SK-N-SH (cell line): ENCODE data around the gene DNAH6. TPM values are rescaled to one million over a fixed set of nuclear protein-coding genes. Genes with fewer than 3 reads are reported as not detected.

Source experiments
- CTCF ChIA-PET: fragments of 300-600, 350-600 bp; formaldehyde crosslinking; extraction: SDS; loops from one replicate; lab custom pipeline; 2021; lab: Yijun Ruan, JAX
- POLR2A ChIA-PET: fragments of 350-600 bp; sonication (Branson Sonifier 250); formaldehyde crosslinking; extraction: SDS; loops from one replicate; lab custom pipeline; 2020; ENCODE audit warnings: antibody characterized with exemption, inconsistent platforms; lab: Yijun Ruan, JAX
- DNase-seq: peaks from one replicate; pipeline ENCODE4 v3.0.0; 2012
- H2AFZ ChIP-seq: fragments of 200-600 bp; sonication (generic); 2 replicates; pipeline ENCODE4 v1.8.1; 2016; ENCODE audit warnings: antibody characterized with exemption, mild to moderate bottlenecking, low read depth
- H3F3A ChIP-seq: fragments of 200-600 bp; sonication (generic); replicated peaks from 2 replicates; pipeline ENCODE3; 2016; ENCODE audit warnings: antibody characterized with exemption, mild to moderate bottlenecking; ENCODE audit not compliant: insufficient read depth
- H3K27ac ChIP-seq, 2 experiments: fragments of 200-500 bp in 1 of 2; fragments of 200-600 bp in 1 of 2; sonication (Bioruptor generic) in 1 of 2; sonication (generic), shearing (Covaris generic) in 1 of 2; 2 replicates each; pipeline versions ENCODE4 v1.5.1 to v1.6.1; 2014 to 2016; ENCODE audit warnings: low read depth in 2 of 2, inconsistent platforms in 1 of 2, low read length in 1 of 2, mild to moderate bottlenecking in 1 of 2, mixed read lengths in 1 of 2
- H3K27me3 ChIP-seq: fragments of 200-600 bp; sonication (generic), shearing (Covaris generic); 2 replicates; pipeline ENCODE4 v1.6.1; 2016; ENCODE audit warnings: mixed run types; ENCODE audit not compliant: insufficient read depth
- H3K36me3 ChIP-seq, 2 experiments: fragments of 200-500 bp in 1 of 2; fragments of 200-600 bp in 1 of 2; sonication (Bioruptor generic) in 1 of 2; sonication (generic) in 1 of 2; replicated peaks in 1 of 2; 2 replicates each; pipeline versions ENCODE3 to v1.5.1; 2014 to 2016; ENCODE audit warnings: low read length in 1 of 2, mild to moderate bottlenecking in 1 of 2; ENCODE audit not compliant: insufficient read depth in 2 of 2, control insufficient read depth in 1 of 2
- H3K4me1 ChIP-seq, 2 experiments: fragments of 200-500 bp in 1 of 2; fragments of 200-600 bp in 1 of 2; sonication (Bioruptor generic) in 1 of 2; sonication (generic), shearing (Covaris generic) in 1 of 2; 2 replicates each; pipeline versions ENCODE4 v1.5.1 to v1.6.1; 2014 to 2016; ENCODE audit warnings: low read depth in 1 of 2, low read length in 1 of 2, mixed run types in 1 of 2; ENCODE audit not compliant: insufficient read depth in 2 of 2, control insufficient read depth in 1 of 2
- H3K4me2 ChIP-seq: fragments of 200-600 bp; sonication (generic), shearing (Covaris generic); 2 replicates; pipeline ENCODE4 v1.6.1; 2017; ENCODE audit warnings: mixed run types
- H3K4me3 ChIP-seq, 2 experiments: fragments of 200-500 bp in 1 of 2; fragments of 200-600 bp in 1 of 2; sonication (Bioruptor generic) in 1 of 2; sonication (generic), shearing (Covaris generic) in 1 of 2; 2 replicates each; pipeline versions ENCODE4 v1.5.1 to v1.8.1; 2014 to 2016; ENCODE audit warnings: low read depth in 2 of 2, inconsistent platforms in 1 of 2, low read length in 1 of 2, mild to moderate bottlenecking in 1 of 2, mixed read lengths in 1 of 2, moderate library complexity in 1 of 2
- H3K79me2 ChIP-seq: fragments of 200-600 bp; sonication (generic); 2 replicates; pipeline ENCODE4 v1.8.1; 2017; ENCODE audit warnings: mild to moderate bottlenecking; ENCODE audit not compliant: insufficient read depth
- H3K9ac ChIP-seq: fragments of 200-600 bp; sonication (generic); 2 replicates; pipeline ENCODE4 v1.6.1; 2017; ENCODE audit warnings: mixed run types
- H3K9me2 ChIP-seq: fragments of 200-600 bp; sonication (generic); 2 replicates; pipeline ENCODE4 v1.6.1; 2017; ENCODE audit warnings: mixed run types
- H3K9me3 ChIP-seq: fragments of 200-600 bp; sonication (generic); 2 replicates; pipeline ENCODE4 v1.6.1; 2017; ENCODE audit warnings: mixed run types, mild to moderate bottlenecking, moderate library complexity
- H4K20me1 ChIP-seq: fragments of 200-600 bp; sonication (generic); 2 replicates; pipeline ENCODE4 v1.6.1; 2017; ENCODE audit warnings: mild to moderate bottlenecking, mixed run types; ENCODE audit not compliant: insufficient read depth
- CHD2 ChIP-seq: fragments of 150-350 bp; IDR thresholded peaks from 2 replicates; pipeline ENCODE4 v1.6.1; 2018; ENCODE audit warnings: low read length; ENCODE audit not compliant: partially characterized antibody
- EP300 ChIP-seq, 2 experiments: IDR thresholded peaks; 2 replicates each; pipeline versions ENCODE4 v1.4.0 to v1.6.1; 2012; ENCODE audit warnings: borderline replicate concordance in 1 of 2, low read depth in 1 of 2, low read length in 1 of 2
- FOXJ3 ChIP-seq: sonication (generic); formaldehyde crosslinking; IDR thresholded peaks from 2 replicates; pipeline ENCODE4 v1.5.1; 2020; ENCODE audit warnings: mild to moderate bottlenecking, missing genetic modification reagents
- FOXM1 ChIP-seq: IDR thresholded peaks from 2 replicates; pipeline ENCODE4 v1.4.0; 2012; ENCODE audit warnings: low read depth, mild to moderate bottlenecking
- GABPA ChIP-seq: IDR thresholded peaks from 2 replicates; pipeline ENCODE4 v1.4.0; 2012; ENCODE audit warnings: low read depth, mild to moderate bottlenecking
- IRF3 ChIP-seq: fragments of 150-350 bp; IDR thresholded peaks from 2 replicates; pipeline ENCODE4 v1.6.1; 2016; ENCODE audit warnings: mild to moderate bottlenecking, low read depth, low read length
- MEF2A ChIP-seq: IDR thresholded peaks from 2 replicates; pipeline ENCODE4 v1.4.0; 2012; ENCODE audit warnings: low read depth, borderline replicate concordance
- MXI1 ChIP-seq: IDR thresholded peaks from 2 replicates; pipeline ENCODE4 v1.6.1; 2012; ENCODE audit warnings: mild to moderate bottlenecking, low read depth, low read length, improper control_type of control experiment
- NFIC ChIP-seq: IDR thresholded peaks from 2 replicates; pipeline ENCODE4 v1.4.0; 2012; ENCODE audit warnings: borderline replicate concordance
- PBX3 ChIP-seq: IDR thresholded peaks from 2 replicates; pipeline ENCODE4; 2012
- POLR2AphosphoS5 ChIP-seq: IDR thresholded peaks from 2 replicates; pipeline ENCODE4 v1.6.1; 2012; ENCODE audit warnings: low read depth, low read length
- RAD21 ChIP-seq: IDR thresholded peaks from 2 replicates; pipeline ENCODE4 v1.6.1; 2012; ENCODE audit warnings: mild to moderate bottlenecking, low read length
- SMC3 ChIP-seq: IDR thresholded peaks from 2 replicates; pipeline ENCODE4 v1.6.1; 2012; ENCODE audit warnings: low read depth, low read length, improper control_type of control experiment
- TAF1 ChIP-seq: IDR thresholded peaks from 2 replicates; pipeline ENCODE4 v1.6.1; 2012; ENCODE audit warnings: low read depth, mild to moderate bottlenecking, low read length, moderate library complexity, borderline replicate concordance
- TCF12 ChIP-seq: IDR thresholded peaks from 2 replicates; pipeline ENCODE4 v1.4.0; 2012
- TEAD4 ChIP-seq: IDR thresholded peaks from 2 replicates; pipeline ENCODE4 v1.4.0; 2012; ENCODE audit warnings: mild to moderate bottlenecking, borderline replicate concordance; ENCODE audit not compliant: insufficient read depth
- USF1 ChIP-seq: IDR thresholded peaks from 2 replicates; pipeline ENCODE4 v1.4.0; 2012; ENCODE audit warnings: low read depth, borderline replicate concordance
- YY1 ChIP-seq: IDR thresholded peaks from 2 replicates; pipeline ENCODE4 v1.4.0; 2012; ENCODE audit warnings: low read depth, mild to moderate bottlenecking
- WGBS: methylation state at CpG from one replicate; pipeline ENCODE4 v1.1.6; 2017; ENCODE audit warnings: low lambda C conversion rate; 5-methylcytosine and 5-hydroxymethylcytosine counted together
- polyA plus RNA-seq, 3 experiments: library from polyadenylated mRNA; depleted of rRNA; stranded (reverse); fragments of >200 nt; gene quantifications; 2 replicates each; pipeline ENCODE4 v1.2.3, GENCODE V29; 2012
- TF ChIP-seq, protein P1 (sequence below): fragments of 150-350 bp; IDR thresholded peaks from 2 replicates; pipeline ENCODE4 v1.6.1; 2017; ENCODE audit warnings: antibody characterized with exemption, low read length, low read depth, borderline replicate concordance
- TF ChIP-seq, protein P2 (sequence below): IDR thresholded peaks from 2 replicates; pipeline ENCODE4 v1.6.1; 2012; ENCODE audit warnings: mild to moderate bottlenecking, low read depth, low read length, moderate library complexity

The DNAH6 gene
- polyA plus RNA-seq, 1 of the 3 experiments (the other 2 are of a cell fraction): 0.03 TPM

DNA sequence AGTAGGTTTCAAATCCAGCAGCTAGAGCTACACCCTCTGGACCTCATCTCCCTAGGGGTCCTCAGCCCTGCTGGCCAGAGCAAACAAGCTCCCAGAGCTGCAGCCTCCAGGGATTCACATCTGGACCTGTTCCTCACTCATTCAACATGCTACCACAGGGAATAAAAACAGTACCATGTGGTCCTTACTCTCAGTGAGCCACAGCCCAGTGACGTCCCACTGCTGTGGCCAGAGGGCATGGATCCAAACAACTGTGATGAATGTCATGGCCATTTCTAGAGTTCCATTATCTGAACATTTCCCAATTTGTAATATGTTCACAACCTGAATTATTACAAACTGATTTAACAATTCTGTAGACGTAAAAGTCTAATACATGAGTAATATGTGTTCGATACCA, 186.6 kb downstream of the DNAH6 start:
- no peaks in the 10 kb centered on the region for H3K9me3 ChIP-seq
- no peaks in the 10 kb centered on the region for H3K4me1 ChIP-seq
- no peaks in the 10 kb centered on the region for H4K20me1 ChIP-seq
- DNase-seq: no peak
- H3K79me2 ChIP-seq: no peaks in the 10 kb centered on the region
- H3K4me2 ChIP-seq: no peak overlapping the region
- H3K36me3 ChIP-seq: no peaks in the 10 kb centered on the region
- no peaks in the 10 kb centered on the region for H3K27me3 ChIP-seq
- no peak overlapping the region for H3K9ac ChIP-seq
- no peak overlapping the region for H3K4me3 ChIP-seq
- no peaks in the 10 kb centered on the region for H3K9me2 ChIP-seq
- H2AFZ ChIP-seq: no peak overlapping the region
- no peaks in the 10 kb centered on the region for H3F3A ChIP-seq
- TF ChIP-seq PBX3: no peak
- TF ChIP-seq TAF1: no peak
- TF ChIP-seq SMC3: no peak
- no peak for TF ChIP-seq GABPA
- TF ChIP-seq NFIC: no peak
- TF ChIP-seq, protein P1, sequence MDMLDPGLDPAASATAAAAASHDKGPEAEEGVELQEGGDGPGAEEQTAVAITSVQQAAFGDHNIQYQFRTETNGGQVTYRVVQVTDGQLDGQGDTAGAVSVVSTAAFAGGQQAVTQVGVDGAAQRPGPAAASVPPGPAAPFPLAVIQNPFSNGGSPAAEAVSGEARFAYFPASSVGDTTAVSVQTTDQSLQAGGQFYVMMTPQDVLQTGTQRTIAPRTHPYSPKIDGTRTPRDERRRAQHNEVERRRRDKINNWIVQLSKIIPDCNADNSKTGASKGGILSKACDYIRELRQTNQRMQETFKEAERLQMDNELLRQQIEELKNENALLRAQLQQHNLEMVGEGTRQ: no peak
- TF ChIP-seq MXI1: no peak
- no peak for TF ChIP-seq FOXM1
- TF ChIP-seq YY1: no peak
- no peak for TF ChIP-seq TEAD4
- no peak for TF ChIP-seq USF1
- no peak for TF ChIP-seq RAD21
- no peak for TF ChIP-seq CHD2
- TF ChIP-seq, all 33 proteins: peak for 0
- CTCF ChIA-PET: no interaction called here
- 9% methylated on average over 3 of the region's 3 CpGs for WGBS
- H3K27ac ChIP-seq: no peak overlapping the region
- POLR2A ChIA-PET: no interaction called here

- WGBS: 4% methylated on average over 2 of the region's 2 CpGs
- Histone ChIP-seq H3K9me3 (no peaks in the 10 kb centered on the region), H3K9ac (no peak overlapping the region), H3K27me3 (no peaks in the 10 kb centered on the region), H3F3A (no peaks in the 10 kb centered on the region), H3K79me2 (no peaks in the 10 kb centered on the region), H3K4me3 (no peak overlapping the region), H3K4me1 (no peaks in the 10 kb centered on the region), H3K4me2 (no peak overlapping the region), H3K27ac (no peak overlapping the region), H4K20me1 (no peaks in the 10 kb centered on the region), H3K36me3 (no peaks in the 10 kb centered on the region), H3K9me2 (no peaks in the 10 kb centered on the region), H2AFZ (no peak overlapping the region)
- ChIA-PET POLR2A (no interaction called here), CTCF (no interaction called here)
- DNase-seq: no peak
- TF ChIP-seq YY1: no peak
- no peak for TF ChIP-seq MEF2A
- TF ChIP-seq FOXJ3 (CRISPR knock-in tag): no peak
- TF ChIP-seq IRF3: no peak
- no peak for TF ChIP-seq USF1
- TF ChIP-seq EP300 (IDR thresholded peaks at IDR 0.05; ENCODE audit: borderline replicate concordance in 1 of 2, low read depth in 1 of 2, low read length in 1 of 2): no peak
- TF ChIP-seq TCF12: no peak
- TF ChIP-seq, protein P1: no peak
- no peak for TF ChIP-seq POLR2AphosphoS5
- TF ChIP-seq, protein P2, sequence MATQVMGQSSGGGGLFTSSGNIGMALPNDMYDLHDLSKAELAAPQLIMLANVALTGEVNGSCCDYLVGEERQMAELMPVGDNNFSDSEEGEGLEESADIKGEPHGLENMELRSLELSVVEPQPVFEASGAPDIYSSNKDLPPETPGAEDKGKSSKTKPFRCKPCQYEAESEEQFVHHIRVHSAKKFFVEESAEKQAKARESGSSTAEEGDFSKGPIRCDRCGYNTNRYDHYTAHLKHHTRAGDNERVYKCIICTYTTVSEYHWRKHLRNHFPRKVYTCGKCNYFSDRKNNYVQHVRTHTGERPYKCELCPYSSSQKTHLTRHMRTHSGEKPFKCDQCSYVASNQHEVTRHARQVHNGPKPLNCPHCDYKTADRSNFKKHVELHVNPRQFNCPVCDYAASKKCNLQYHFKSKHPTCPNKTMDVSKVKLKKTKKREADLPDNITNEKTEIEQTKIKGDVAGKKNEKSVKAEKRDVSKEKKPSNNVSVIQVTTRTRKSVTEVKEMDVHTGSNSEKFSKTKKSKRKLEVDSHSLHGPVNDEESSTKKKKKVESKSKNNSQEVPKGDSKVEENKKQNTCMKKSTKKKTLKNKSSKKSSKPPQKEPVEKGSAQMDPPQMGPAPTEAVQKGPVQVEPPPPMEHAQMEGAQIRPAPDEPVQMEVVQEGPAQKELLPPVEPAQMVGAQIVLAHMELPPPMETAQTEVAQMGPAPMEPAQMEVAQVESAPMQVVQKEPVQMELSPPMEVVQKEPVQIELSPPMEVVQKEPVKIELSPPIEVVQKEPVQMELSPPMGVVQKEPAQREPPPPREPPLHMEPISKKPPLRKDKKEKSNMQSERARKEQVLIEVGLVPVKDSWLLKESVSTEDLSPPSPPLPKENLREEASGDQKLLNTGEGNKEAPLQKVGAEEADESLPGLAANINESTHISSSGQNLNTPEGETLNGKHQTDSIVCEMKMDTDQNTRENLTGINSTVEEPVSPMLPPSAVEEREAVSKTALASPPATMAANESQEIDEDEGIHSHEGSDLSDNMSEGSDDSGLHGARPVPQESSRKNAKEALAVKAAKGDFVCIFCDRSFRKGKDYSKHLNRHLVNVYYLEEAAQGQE: no peak
- TF ChIP-seq CHD2: no peak
Measured at GRCh38 chr2:84703831-84704230, 187.5 kb downstream of the DNAH6 start.
